Stimulated activated naive B cell treated with anti-CD40 and anti-IgM and Interleukin-4, amounts not matched to agents 10 μg/mL and 1 μg/mL and 100 μg/mL, for 72 hours (primary cell): ENCODE data around the gene HLA-G.
A peak's percentile ranks its signal among the peaks of the same experiment; 100 is the strongest.
"Not testable (repeated sequence)": the region's sequence is repeated elsewhere in the genome, so short reads cannot be mapped to it uniquely, and the experiment has no call there.

Experiments used
- ATAC-seq, 2 donors: fragments of 150-1000 bp; cut with Tn5 transposase; replicated peaks; 2 replicates each; pipeline ENCODE4 v1.10.0; 2021; ENCODE audit warnings: moderate library complexity in 1 of 2
- DNase-seq: peaks from one replicate; pipeline ENCODE4 v3.0.0; 2021
- H3K27ac Mint-ChIP-seq: one replicate; pipeline ENCODE4 v1.8.0; 2022; ENCODE audit warnings: mild to moderate bottlenecking, mixed read lengths
- H3K27me3 Mint-ChIP-seq, 2 donors: one replicate each; pipeline ENCODE4 v1.8.0; 2022; ENCODE audit warnings: mixed read lengths in 2 of 2
- H3K36me3 Mint-ChIP-seq, 2 donors: one replicate each; pipeline ENCODE4 v1.8.0; 2022; ENCODE audit warnings: mixed read lengths in 2 of 2, mild to moderate bottlenecking in 1 of 2
- H3K4me1 Mint-ChIP-seq, 2 donors: one replicate each; pipeline ENCODE4 v1.8.0; 2022; ENCODE audit warnings: mixed read lengths in 2 of 2, mild to moderate bottlenecking in 1 of 2
- H3K4me3 Mint-ChIP-seq, 2 donors: one replicate each; pipeline ENCODE4 v1.8.0; 2022; ENCODE audit warnings: mild to moderate bottlenecking in 2 of 2, mixed read lengths in 2 of 2, moderate library complexity in 1 of 2
- H3K9me3 Mint-ChIP-seq, 2 donors: one replicate each; pipeline ENCODE4 v1.8.0; 2022; ENCODE audit warnings: mixed read lengths in 2 of 2, mild to moderate bottlenecking in 1 of 2

HLA-G gene

DNA sequence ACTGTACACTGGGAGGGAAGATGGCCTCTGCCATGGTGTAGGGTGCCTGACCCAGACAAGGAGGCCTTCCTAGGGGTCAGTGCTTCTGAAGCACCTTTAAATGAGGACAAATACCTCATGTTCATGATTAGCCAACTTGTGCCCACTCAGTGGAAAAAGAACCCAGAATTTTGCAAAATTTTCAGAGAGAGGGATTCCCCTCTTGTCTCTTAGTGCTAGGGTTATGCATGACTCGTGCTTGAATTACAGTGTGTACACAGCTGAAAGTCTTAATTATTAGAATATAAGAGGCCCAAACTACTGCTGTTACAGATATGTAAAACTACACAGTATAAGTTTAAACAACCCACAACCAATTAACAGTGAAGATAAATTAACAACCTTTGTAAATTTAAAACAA, 38.0 kb downstream of the HLA-G start:
- H3K27ac Mint-ChIP-seq, result no peak overlapping the region
- H3K27me3 Mint-ChIP-seq, result peaks cover 50 to 68% of the 10 kb centered on the region in 2 donors
- H3K9me3 Mint-ChIP-seq, result no peaks in the 10 kb centered on the region
- H3K4me1 Mint-ChIP-seq, result peaks cover 6 to 17% of the 10 kb centered on the region in 2 donors
- ATAC-seq (peak; percentile 56 to 74), DNase-seq (no peak)
- no peaks in the 10 kb centered on the region for H3K36me3 Mint-ChIP-seq
- H3K4me3 Mint-ChIP-seq, result no peak overlapping the region

GRCh38 chr6:29870104-29870503, 42.5 kb downstream of the HLA-G start:
- DNase-seq, result no peak
- Mint-ChIP-seq H3K36me3 (peaks cover 4% of the 10 kb centered on the region in 2 donors), H3K27ac (no peak overlapping the region), H3K27me3 (peaks cover 25 to 33% of the 10 kb centered on the region in 2 donors), H3K9me3 (no peaks in the 10 kb centered on the region), H3K4me3 (no peak overlapping the region), H3K4me1 (peaks cover 6 to 16% of the 10 kb centered on the region in 2 donors)
- no peak for ATAC-seq

DNA sequence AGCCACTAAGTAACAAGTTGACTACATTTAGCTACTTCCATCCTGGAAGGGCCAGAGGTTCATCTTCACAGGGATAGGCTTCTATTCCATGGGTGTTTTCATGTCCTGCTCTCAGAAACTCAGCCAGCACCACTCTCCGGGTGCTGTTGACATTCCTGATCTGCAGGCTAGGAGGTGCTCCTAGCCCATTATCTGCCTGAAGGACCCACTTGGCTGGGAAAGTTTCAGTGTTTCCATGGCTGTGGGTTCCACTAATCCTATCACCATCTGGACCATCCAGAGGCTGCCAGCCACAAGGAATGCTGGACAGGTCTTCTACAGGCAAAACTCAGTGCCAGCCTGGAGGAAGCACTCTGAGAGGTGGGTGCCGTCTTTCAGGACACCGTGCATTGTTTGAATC, 45.2 kb downstream of the HLA-G start:
- Mint-ChIP-seq H3K27me3 (peaks cover 10 to 11% of the 10 kb centered on the region in 2 donors), H3K4me1 (no peaks in the 10 kb centered on the region), H3K4me3 (no peak overlapping the region), H3K9me3 (peaks cover 0 to 5% of the 10 kb centered on the region in 2 donors), H3K27ac (no peak overlapping the region), H3K36me3 (peaks cover 9 to 17% of the 10 kb centered on the region in 2 donors)
- no peak for DNase-seq
- ATAC-seq, result no peak

DNA sequence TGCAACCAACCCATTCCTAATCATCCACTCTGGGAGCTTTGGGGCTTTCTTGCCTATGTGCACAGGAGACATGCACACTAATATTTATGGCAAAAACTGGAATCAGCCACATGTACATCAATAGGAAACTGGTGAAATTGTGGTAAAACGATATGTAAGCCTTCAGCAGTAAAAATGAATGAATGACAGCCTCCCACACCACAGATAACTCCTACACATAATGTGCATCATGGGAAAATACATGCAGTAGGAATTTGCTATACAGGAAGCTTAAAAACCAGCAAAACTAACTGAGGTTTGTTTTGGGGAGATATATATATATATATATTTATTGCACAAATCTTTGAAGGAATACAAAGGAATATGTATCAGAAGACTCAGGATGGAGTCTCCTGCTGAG, 47.6 kb downstream of the HLA-G start:
- H3K36me3 Mint-ChIP-seq, result peaks cover 9 to 17% of the 10 kb centered on the region in 2 donors
- ATAC-seq, result no peak
- no peaks in the 10 kb centered on the region for H3K4me1 Mint-ChIP-seq
- no peak overlapping the region for H3K27ac Mint-ChIP-seq
- no peaks in the 10 kb centered on the region for H3K27me3 Mint-ChIP-seq
- no peak overlapping the region for H3K4me3 Mint-ChIP-seq
- no peak for DNase-seq
- H3K9me3 Mint-ChIP-seq, result peaks cover 0 to 5% of the 10 kb centered on the region in 2 donors

DNA sequence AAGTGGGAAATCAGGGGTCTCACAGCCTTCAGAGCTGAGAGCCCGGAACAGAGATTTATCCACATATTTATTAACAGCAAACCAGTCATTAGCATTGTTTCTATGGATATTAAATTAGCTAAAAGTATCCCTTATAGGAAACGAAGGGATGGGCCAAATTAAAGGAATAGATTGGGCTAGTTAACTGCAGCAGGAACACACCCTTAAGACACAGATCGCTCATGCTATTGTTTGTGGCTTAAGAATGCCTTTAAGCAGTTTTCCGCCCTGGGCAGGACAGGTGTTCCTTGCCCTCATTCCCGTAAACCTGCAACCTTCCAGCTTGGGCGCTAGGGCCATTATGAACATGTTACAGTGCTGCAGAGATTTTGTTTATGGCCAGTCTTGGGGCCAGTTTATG, 48.1 kb downstream of the HLA-G start:
- peaks cover 9 to 17% of the 10 kb centered on the region in 2 donors for H3K36me3 Mint-ChIP-seq
- not testable (repeated sequence) for DNase-seq, ATAC-seq, H3K9me3 Mint-ChIP-seq, H3K27ac Mint-ChIP-seq, H3K4me1 Mint-ChIP-seq, H3K4me3 Mint-ChIP-seq, H3K27me3 Mint-ChIP-seq
